HEK293 (cell line): ENCODE measurements around the gene CCDC69.

ENCODE experiments used
- CTCF ChIA-PET: fragments of 350-600 bp; formaldehyde crosslinking; extraction: SDS; loops from one replicate; lab custom pipeline; 2021; ENCODE audit warnings: antibody characterized with exemption; lab: Yijun Ruan, JAX
- POLR2A ChIA-PET: fragments of 300-600 bp; formaldehyde crosslinking; extraction: SDS; loops from one replicate; lab custom pipeline; 2020; ENCODE audit warnings: antibody characterized with exemption, inconsistent platforms; lab: Yijun Ruan, JAX
- H3K27ac ChIP-seq: fragments of 200-500 bp; sonication (Bioruptor generic); 2 replicates; pipeline ENCODE4 v1.5.1; 2014; ENCODE audit warnings: low read depth, low read length, control low read depth, inconsistent platforms; ENCODE audit errors: extremely low read depth
- H3K36me3 ChIP-seq, 2 experiments: fragments of 200-500 bp in 1 of 2; sonication (Bioruptor generic) in 1 of 2; 1 replicate in 1 of 2; 2 replicates in 1 of 2; pipeline ENCODE4 v1.5.1; 2014 to 2017; ENCODE audit warnings: inconsistent platforms in 2 of 2, low read length in 2 of 2; ENCODE audit not compliant: control insufficient read depth in 2 of 2, insufficient read depth in 1 of 2
- H3K4me1 ChIP-seq: fragments of 200-500 bp; sonication (Bioruptor generic); 2 replicates; pipeline ENCODE4 v1.5.1; 2014; ENCODE audit warnings: mild to moderate bottlenecking, low read length, inconsistent platforms; ENCODE audit not compliant: control insufficient read depth, insufficient read depth
- H3K4me3 ChIP-seq: 2 replicates; pipeline ENCODE4 v1.5.1; 2011; ENCODE audit warnings: low read depth, mild to moderate bottlenecking, control low read depth, low read length, moderate library complexity
- H3K9me3 ChIP-seq: fragments of 200-500 bp; sonication (Bioruptor generic); 2 replicates; pipeline ENCODE4 v1.5.1; 2014; ENCODE audit warnings: low read depth, low read length, inconsistent platforms; ENCODE audit not compliant: control insufficient read depth, insufficient read depth
- AEBP2 ChIP-seq: fragments of 450-650 bp; formaldehyde crosslinking; IDR thresholded peaks from 2 replicates; pipeline ENCODE4 v1.5.1; 2016; ENCODE audit warnings: missing biosample characterization, missing genetic modification characterization, borderline replicate concordance
- GLIS1 ChIP-seq: fragments of 450-650 bp; formaldehyde crosslinking; IDR thresholded peaks from 2 replicates; pipeline ENCODE4 v1.5.1; 2016; ENCODE audit warnings: missing biosample characterization, missing genetic modification characterization
- GLIS2 ChIP-seq: fragments of 450-650 bp; formaldehyde crosslinking; IDR thresholded peaks from 2 replicates; pipeline ENCODE4 v1.5.1; 2016; ENCODE audit warnings: missing biosample characterization, missing genetic modification characterization
- HIC1 ChIP-seq: fragments of 450-650 bp; formaldehyde crosslinking; IDR thresholded peaks from 2 replicates; pipeline ENCODE4 v1.5.1; 2016; ENCODE audit warnings: missing biosample characterization, missing genetic modification characterization
- KLF9 ChIP-seq: fragments of 450-650 bp; formaldehyde crosslinking; IDR thresholded peaks from 2 replicates; pipeline ENCODE4 v1.5.1; 2016; ENCODE audit warnings: missing biosample characterization, missing genetic modification characterization, low read depth
- MZF1 ChIP-seq: fragments of 450-650 bp; formaldehyde crosslinking; IDR thresholded peaks from 2 replicates; pipeline ENCODE4 v1.5.1; 2017; ENCODE audit warnings: missing biosample characterization, missing genetic modification characterization, borderline replicate concordance
- PBX3 ChIP-seq: sonication (generic); formaldehyde crosslinking; IDR thresholded peaks from 2 replicates; pipeline ENCODE4 v1.8.1; 2022; ENCODE audit warnings: mild to moderate bottlenecking, moderate library complexity, missing genetic modification reagents
- PRDM1 ChIP-seq: fragments of 450-650 bp; formaldehyde crosslinking; IDR thresholded peaks from 2 replicates; pipeline ENCODE4; 2016; ENCODE audit warnings: missing biosample characterization, missing genetic modification characterization
- RBAK ChIP-seq: fragments of 450-650 bp; formaldehyde crosslinking; IDR thresholded peaks from 2 replicates; pipeline ENCODE4 v1.5.1; 2016; ENCODE audit warnings: missing biosample characterization, missing genetic modification characterization
- REPIN1 ChIP-seq: fragments of 450-650 bp; formaldehyde crosslinking; IDR thresholded peaks from 2 replicates; pipeline ENCODE4 v1.5.1; 2017; ENCODE audit warnings: missing biosample characterization, missing genetic modification characterization, low read depth
- ZBTB21 ChIP-seq: fragments of 450-650 bp; formaldehyde crosslinking; IDR thresholded peaks from 2 replicates; pipeline ENCODE4 v1.5.1; 2017; ENCODE audit warnings: missing biosample characterization, missing genetic modification characterization
- ZNF112 ChIP-seq: fragments of 450-650 bp; formaldehyde crosslinking; IDR thresholded peaks from 2 replicates; pipeline ENCODE4 v1.5.0; 2017; ENCODE audit warnings: missing biosample characterization, missing genetic modification characterization
- ZNF248 ChIP-seq: fragments of 450-650 bp; formaldehyde crosslinking; IDR thresholded peaks from 2 replicates; pipeline ENCODE4 v1.5.1; 2017; ENCODE audit warnings: missing biosample characterization, missing genetic modification characterization
- ZNF280D ChIP-seq: fragments of 450-650 bp; formaldehyde crosslinking; IDR thresholded peaks from 2 replicates; pipeline ENCODE4 v1.5.1; 2016; ENCODE audit warnings: missing biosample characterization, missing genetic modification characterization
- ZNF292 ChIP-seq: fragments of 450-650 bp; formaldehyde crosslinking; IDR thresholded peaks from 2 replicates; pipeline ENCODE4 v1.5.1; 2016; ENCODE audit warnings: low read depth, missing biosample characterization, missing genetic modification characterization, borderline replicate concordance
- ZNF354C ChIP-seq: fragments of 450-650 bp; formaldehyde crosslinking; IDR thresholded peaks from 2 replicates; pipeline ENCODE4 v1.5.1; 2016; ENCODE audit warnings: missing biosample characterization, missing genetic modification characterization, low read depth, borderline replicate concordance
- ZNF510 ChIP-seq: fragments of 450-650 bp; formaldehyde crosslinking; IDR thresholded peaks from 2 replicates; pipeline ENCODE4 v1.5.1; 2018; ENCODE audit warnings: mild to moderate bottlenecking, missing genetic modification characterization, missing biosample characterization; ENCODE audit not compliant: insufficient replicate concordance
- ZNF521 ChIP-seq: fragments of 450-650 bp; formaldehyde crosslinking; IDR thresholded peaks from 2 replicates; pipeline ENCODE4 v1.5.1; 2017; ENCODE audit warnings: missing biosample characterization, mild to moderate bottlenecking, missing genetic modification characterization
- ZNF549 ChIP-seq: fragments of 450-650 bp; IDR thresholded peaks from 2 replicates; pipeline ENCODE4 v1.5.1; 2018; ENCODE audit warnings: missing biosample characterization, missing genetic modification characterization, mild to moderate bottlenecking, inconsistent platforms, moderate library complexity
- ZNF561 ChIP-seq: fragments of 450-650 bp; IDR thresholded peaks from 2 replicates; pipeline ENCODE4 v1.5.1; 2018; ENCODE audit warnings: missing biosample characterization, missing genetic modification characterization, borderline replicate concordance
- ZNF571 ChIP-seq: fragments of 450-650 bp; formaldehyde crosslinking; IDR thresholded peaks from 2 replicates; pipeline ENCODE4 v1.5.0; 2017; ENCODE audit warnings: missing biosample characterization, missing genetic modification characterization
- ZNF623 ChIP-seq: fragments of 450-650 bp; formaldehyde crosslinking; IDR thresholded peaks from 2 replicates; pipeline ENCODE4 v1.5.1; 2016; ENCODE audit warnings: missing biosample characterization, missing genetic modification characterization
- ZNF701 ChIP-seq: fragments of 450-650 bp; formaldehyde crosslinking; IDR thresholded peaks from 2 replicates; pipeline ENCODE4 v1.5.1; 2016; ENCODE audit warnings: missing biosample characterization, missing genetic modification characterization
- ZNF785 ChIP-seq: fragments of 450-650 bp; formaldehyde crosslinking; IDR thresholded peaks from 2 replicates; pipeline ENCODE4 v1.5.1; 2016; ENCODE audit warnings: missing biosample characterization, missing genetic modification characterization
- ZNF791 ChIP-seq: fragments of 450-650 bp; formaldehyde crosslinking; IDR thresholded peaks from 2 replicates; pipeline ENCODE4 v1.5.1; 2016; ENCODE audit warnings: missing biosample characterization, missing genetic modification characterization

Gene CCDC69

GRCh38 chr5:151258201-151258611 is 34.3 kb upstream of the CCDC69 start:
- no peak overlapping the region for H3K27ac ChIP-seq
- ChIA-PET POLR2A (interaction anchor here (0.9 kb wide), 1 partner anchor 34 kb away, joined by 3 read pairs; the partner anchor contains the start of gene CCDC69), CTCF (no interaction called here)
- peaks cover 0 to 4% of the 10 kb centered on the region in 2 experiments; a peak in 1 of 3 replicates for H3K36me3 ChIP-seq
- TF ChIP-seq ZNF549 (tag by site-specific recombination) (no peak), HIC1 (tag by site-specific recombination) (no peak), ZNF354C (no peak), ZNF521 (tag by site-specific recombination) (no peak), ZNF248 (tag by site-specific recombination) (no peak), PRDM1 (tag by site-specific recombination) (no peak), ZNF785 (tag by site-specific recombination) (no peak), RBAK (tag by site-specific recombination) (no peak), REPIN1 (tag by site-specific recombination) (no peak), ZNF292 (tag by site-specific recombination) (no peak), ZNF280D (tag by site-specific recombination) (no peak), GLIS1 (no peak), ZNF791 (tag by site-specific recombination) (no peak), AEBP2 (tag by site-specific recombination) (no peak), ZNF112 (no peak), ZNF571 (tag by site-specific recombination) (no peak), ZNF561 (tag by site-specific recombination) (no peak), ZNF510 (no peak), ZBTB21 (no peak)
- H3K4me3 ChIP-seq = no peak overlapping the region
- no peaks in the 10 kb centered on the region for H3K4me1 ChIP-seq
- no peaks in the 10 kb centered on the region for H3K9me3 ChIP-seq

- Histone ChIP-seq H3K27ac (no peak overlapping the region), H3K4me3 (no peak overlapping the region), H3K4me1 (no peaks in the 10 kb centered on the region), H3K36me3 (peaks cover 0 to 4% of the 10 kb centered on the region in 2 experiments; a peak in 1 of 3 replicates), H3K9me3 (no peaks in the 10 kb centered on the region)
- ChIA-PET POLR2A (interaction anchor here (0.9 kb wide), 1 partner anchor 34 kb away, joined by 3 read pairs; the partner anchor contains the start of gene CCDC69), CTCF (interaction anchor here (0.9 to 1.4 kb wide), 3 partner anchors 9 to 58 kb away, joined by 3 to 4 read pairs (median 3); no protein-coding TSS in a partner anchor)
- no peak for TF ChIP-seq GLIS2 (tag by site-specific recombination)
- TF ChIP-seq ZNF623 (tag by site-specific recombination) = no peak
- no peak for TF ChIP-seq MZF1
- no peak for TF ChIP-seq KLF9 (tag by site-specific recombination)
- no peak for TF ChIP-seq ZNF701 (tag by site-specific recombination)
- no peak for TF ChIP-seq PBX3 (CRISPR knock-in tag)
Observed at GRCh38 chr5:151257731-151258181, 33.9 kb upstream of the CCDC69 start.
